GM18505 (cell line): ENCODE measurements around the gene TMEM200C.
"Not testable (repeated sequence)": the region's sequence is repeated elsewhere in the genome, so short reads cannot be mapped to it uniquely, and the experiment has no call there.

Experiments
- ATAC-seq: cut with Tn5 transposase; IDR thresholded peaks from one replicate; pipeline ENCODE4 v1.9.1; 2021; ENCODE audit not compliant: unreplicated experiment
- POLR2A ChIP-seq: IDR thresholded peaks from 4 replicates; pipeline ENCODE4 v1.6.1; 2011; ENCODE audit warnings: borderline replicate concordance; ENCODE audit not compliant: insufficient read depth, insufficient read length; ENCODE audit errors: extremely low read depth

Gene TMEM200C

GRCh38 chr18:5879479-5879882, 15.8 kb downstream of the TMEM200C start:
- no peak for TF ChIP-seq POLR2A
- no peak for ATAC-seq

- TF ChIP-seq POLR2A, result no peak
- no peak for ATAC-seq
Measured at GRCh38 chr18:5876891-5877290, 18.4 kb downstream of the TMEM200C start.

- ATAC-seq, result no peak
- TF ChIP-seq POLR2A, result no peak
Measured at GRCh38 chr18:5874336-5874735, 21.0 kb downstream of the TMEM200C start.

GRCh38 chr18:5872886-5873285, 22.4 kb downstream of the TMEM200C start:
- no peak for ATAC-seq
- TF ChIP-seq POLR2A, result no peak

- no peak for TF ChIP-seq POLR2A
- ATAC-seq, result no peak
Measured at GRCh38 chr18:5871426-5871825, 23.9 kb downstream of the TMEM200C start.

- peak; percentile 74 for ATAC-seq
- TF ChIP-seq POLR2A, result no peak
Measured at GRCh38 chr18:5868218-5868854, 27.0 kb downstream of the TMEM200C start.

- TF ChIP-seq POLR2A, result no peak
- no peak for ATAC-seq
Measured at GRCh38 chr18:5865521-5865920, 29.8 kb downstream of the TMEM200C start.

GRCh38 chr18:5862127-5862526, 33.2 kb downstream of the TMEM200C start:
- ATAC-seq, result not testable (repeated sequence)

- TF ChIP-seq POLR2A, result no peak
- ATAC-seq, result no peak
Measured at GRCh38 chr18:5857180-5857579, 38.1 kb downstream of the TMEM200C start.

- ATAC-seq, result no peak
- TF ChIP-seq POLR2A, result no peak
Measured at GRCh38 chr18:5853253-5853652, 42.1 kb downstream of the TMEM200C start.

GRCh38 chr18:5851998-5852397, 43.3 kb downstream of the TMEM200C start:
- no peak for ATAC-seq
- TF ChIP-seq POLR2A, result no peak

- TF ChIP-seq POLR2A, result no peak
- no peak for ATAC-seq
Measured at GRCh38 chr18:5842653-5843052, 52.7 kb downstream of the TMEM200C start.

- no peak for TF ChIP-seq POLR2A
- no peak for ATAC-seq
Measured at GRCh38 chr18:5841518-5841917, 53.8 kb downstream of the TMEM200C start.

GRCh38 chr18:5840547-5840946, 54.8 kb downstream of the TMEM200C start:
- no peak for TF ChIP-seq POLR2A
- no peak for ATAC-seq

GRCh38 chr18:5840025-5840424, 55.3 kb downstream of the TMEM200C start:
- ATAC-seq, result no peak
- no peak for TF ChIP-seq POLR2A

- ATAC-seq, result no peak
- no peak for TF ChIP-seq POLR2A
Measured at GRCh38 chr18:5839102-5839501, 56.2 kb downstream of the TMEM200C start.
